HEK293 (cell line): Measurements from ENCODE around the gene DR1.

Source experiments
- HOXA7 ChIP-seq: sonication (generic); formaldehyde crosslinking; IDR thresholded peaks from 2 replicates; pipeline ENCODE4 v1.8.1; 2022; ENCODE audit warnings: missing genetic modification reagents, borderline replicate concordance
- YY1 ChIP-seq: fragments of 450-650 bp; formaldehyde crosslinking; IDR thresholded peaks from 2 replicates; pipeline ENCODE4 v1.5.1; 2018; ENCODE audit warnings: missing biosample characterization, missing genetic modification characterization
- ZBTB8A ChIP-seq: fragments of 450-650 bp; formaldehyde crosslinking; IDR thresholded peaks from 2 replicates; pipeline ENCODE4 v1.5.1; 2016; ENCODE audit warnings: missing biosample characterization, missing genetic modification characterization
- ZNF157 ChIP-seq: fragments of 450-650 bp; formaldehyde crosslinking; IDR thresholded peaks from 2 replicates; pipeline ENCODE4 v1.5.1; 2016; ENCODE audit warnings: missing biosample characterization, missing genetic modification characterization
- ZNF169 ChIP-seq: fragments of 450-650 bp; formaldehyde crosslinking; IDR thresholded peaks from 2 replicates; pipeline ENCODE4 v1.5.1; 2016; ENCODE audit warnings: missing biosample characterization, missing genetic modification characterization
- ZNF175 ChIP-seq: fragments of 450-650 bp; formaldehyde crosslinking; IDR thresholded peaks from 2 replicates; pipeline ENCODE4 v1.5.1; 2016; ENCODE audit warnings: missing biosample characterization, missing genetic modification characterization
- ZNF184 ChIP-seq: fragments of 450-650 bp; IDR thresholded peaks from 2 replicates; pipeline ENCODE4 v1.5.1; 2018; ENCODE audit warnings: missing biosample characterization, mild to moderate bottlenecking, missing genetic modification characterization
- ZNF214 ChIP-seq: fragments of 450-650 bp; formaldehyde crosslinking; IDR thresholded peaks from 2 replicates; pipeline ENCODE4 v1.5.1; 2017; ENCODE audit warnings: missing biosample characterization, mild to moderate bottlenecking, missing genetic modification characterization, borderline replicate concordance
- ZNF248 ChIP-seq: fragments of 450-650 bp; formaldehyde crosslinking; IDR thresholded peaks from 2 replicates; pipeline ENCODE4 v1.5.1; 2017; ENCODE audit warnings: missing biosample characterization, missing genetic modification characterization
- ZNF324 ChIP-seq: fragments of 450-650 bp; formaldehyde crosslinking; IDR thresholded peaks from 2 replicates; pipeline ENCODE4 v1.5.1; 2016; ENCODE audit warnings: missing biosample characterization, missing genetic modification characterization
- ZNF354C ChIP-seq: fragments of 450-650 bp; formaldehyde crosslinking; IDR thresholded peaks from 2 replicates; pipeline ENCODE4 v1.5.1; 2016; ENCODE audit warnings: missing biosample characterization, missing genetic modification characterization, low read depth, borderline replicate concordance
- ZNF561 ChIP-seq: fragments of 450-650 bp; IDR thresholded peaks from 2 replicates; pipeline ENCODE4 v1.5.1; 2018; ENCODE audit warnings: missing biosample characterization, missing genetic modification characterization, borderline replicate concordance
- ZNF585B ChIP-seq: fragments of 450-650 bp; formaldehyde crosslinking; IDR thresholded peaks from 2 replicates; pipeline ENCODE4 v1.5.1; 2016; ENCODE audit warnings: missing biosample characterization, missing genetic modification characterization
- ZNF623 ChIP-seq: fragments of 450-650 bp; formaldehyde crosslinking; IDR thresholded peaks from 2 replicates; pipeline ENCODE4 v1.5.1; 2016; ENCODE audit warnings: missing biosample characterization, missing genetic modification characterization
- ZNF654 ChIP-seq: fragments of 450-650 bp; formaldehyde crosslinking; IDR thresholded peaks from 2 replicates; pipeline ENCODE4 v1.5.1; 2016; ENCODE audit warnings: low read depth, missing biosample characterization, missing genetic modification characterization
- ZNF670 ChIP-seq: fragments of 450-650 bp; formaldehyde crosslinking; IDR thresholded peaks from 2 replicates; pipeline ENCODE4 v1.5.1; 2016; ENCODE audit warnings: missing biosample characterization, missing genetic modification characterization, low read depth
- ZNF777 ChIP-seq: fragments of 450-650 bp; formaldehyde crosslinking; IDR thresholded peaks from 2 replicates; pipeline ENCODE4 v1.5.1; 2017; ENCODE audit warnings: missing biosample characterization, missing genetic modification characterization, borderline replicate concordance
- TF ChIP-seq, protein P1 (sequence below): fragments of 450-650 bp; IDR thresholded peaks from 2 replicates; pipeline ENCODE4 v1.5.1; 2018; ENCODE audit warnings: missing biosample characterization, missing genetic modification characterization
- TF ChIP-seq, protein P2 (sequence below): fragments of 450-650 bp; formaldehyde crosslinking; IDR thresholded peaks from 2 replicates; pipeline ENCODE4 v1.5.1; 2016; ENCODE audit warnings: missing biosample characterization, missing genetic modification characterization
- TF ChIP-seq, protein P3 (sequence below): fragments of 450-650 bp; formaldehyde crosslinking; IDR thresholded peaks from 2 replicates; pipeline ENCODE4 v1.5.1; 2016; ENCODE audit warnings: missing biosample characterization, missing genetic modification characterization
- TF ChIP-seq, protein P4 (sequence below): fragments of 450-650 bp; IDR thresholded peaks from 2 replicates; pipeline ENCODE4 v1.5.1; 2018; ENCODE audit warnings: missing biosample characterization, mild to moderate bottlenecking, missing genetic modification characterization
- TF ChIP-seq, protein P5 (sequence below): fragments of 450-650 bp; formaldehyde crosslinking; IDR thresholded peaks from 2 replicates; pipeline ENCODE4 v1.5.1; 2016; ENCODE audit warnings: missing biosample characterization, missing genetic modification characterization
- TF ChIP-seq, protein P6 (sequence below): fragments of 450-650 bp; formaldehyde crosslinking; IDR thresholded peaks from 2 replicates; pipeline ENCODE4 v1.5.1; 2016; ENCODE audit warnings: missing biosample characterization, missing genetic modification characterization, borderline replicate concordance
- TF ChIP-seq, protein P7 (sequence below): fragments of 450-650 bp; formaldehyde crosslinking; IDR thresholded peaks from 2 replicates; pipeline ENCODE4 v1.5.1; 2017; ENCODE audit warnings: missing biosample characterization, mild to moderate bottlenecking, missing genetic modification characterization, moderate library complexity

DR1 gene

DNA sequence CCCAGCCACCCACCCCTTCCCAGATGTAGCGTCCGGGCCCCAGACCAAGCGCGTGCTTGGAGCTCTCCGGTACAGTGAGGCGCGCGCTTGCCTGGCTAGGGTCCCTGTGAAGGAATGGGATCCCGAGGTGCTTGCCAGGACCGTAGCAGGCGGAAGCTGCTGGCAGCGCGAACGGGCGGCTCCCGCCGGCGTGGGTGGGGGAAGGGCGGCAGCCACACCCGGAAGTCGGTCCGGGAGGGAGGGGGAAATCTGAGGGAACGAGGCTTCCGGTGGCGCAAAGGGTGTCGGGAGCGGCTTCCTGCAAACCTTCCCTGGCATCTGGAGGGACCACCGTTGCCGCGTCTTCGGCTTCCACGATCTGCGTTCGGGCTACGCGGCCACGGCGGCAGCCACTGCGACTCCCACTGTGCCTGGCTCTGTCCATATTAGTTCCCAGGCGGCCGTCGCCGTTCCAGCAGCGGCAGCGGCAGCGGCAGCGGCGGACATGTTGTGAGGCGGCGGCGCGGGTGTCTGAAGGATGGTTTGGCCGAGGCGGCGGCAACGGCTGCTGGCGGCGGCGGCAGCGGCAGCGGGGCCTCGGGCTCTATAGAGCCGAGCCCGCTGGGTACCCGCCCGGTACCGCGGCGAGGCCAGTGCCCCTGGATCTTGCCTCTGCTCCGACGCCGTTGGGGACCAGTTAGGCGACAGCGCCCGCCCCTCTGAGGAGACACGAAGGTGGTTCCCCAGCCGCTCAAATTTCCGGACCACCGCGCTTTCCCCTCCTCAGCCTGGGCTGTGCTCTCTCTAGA, at the start of gene DR1 (continued):
- TF ChIP-seq ZNF777 (tag by site-specific recombination) (no peak), ZNF248 (tag by site-specific recombination) (no peak), ZNF214 (tag by site-specific recombination) (no peak), ZNF670 (tag by site-specific recombination) (no peak), HOXA7 (CRISPR knock-in tag) (no peak), ZBTB8A (tag by site-specific recombination) (peak; percentile 54), ZNF561 (tag by site-specific recombination) (peak; percentile 22; the same call in 1 of the 2 replicates), ZNF175 (tag by site-specific recombination) (no peak), ZNF169 (tag by site-specific recombination) (no peak), ZNF324 (peak; percentile 93), ZNF623 (tag by site-specific recombination) (no peak), ZNF654 (no peak), ZNF157 (tag by site-specific recombination) (no peak), ZNF184 (tag by site-specific recombination) (0 out of 2 replicates have a peak, but pooled peaks have one; percentile 26), YY1 (tag by site-specific recombination) (peak; percentile 80), ZNF585B (tag by site-specific recombination) (no peak), ZNF354C (no peak)
- TF ChIP-seq, protein P1, sequence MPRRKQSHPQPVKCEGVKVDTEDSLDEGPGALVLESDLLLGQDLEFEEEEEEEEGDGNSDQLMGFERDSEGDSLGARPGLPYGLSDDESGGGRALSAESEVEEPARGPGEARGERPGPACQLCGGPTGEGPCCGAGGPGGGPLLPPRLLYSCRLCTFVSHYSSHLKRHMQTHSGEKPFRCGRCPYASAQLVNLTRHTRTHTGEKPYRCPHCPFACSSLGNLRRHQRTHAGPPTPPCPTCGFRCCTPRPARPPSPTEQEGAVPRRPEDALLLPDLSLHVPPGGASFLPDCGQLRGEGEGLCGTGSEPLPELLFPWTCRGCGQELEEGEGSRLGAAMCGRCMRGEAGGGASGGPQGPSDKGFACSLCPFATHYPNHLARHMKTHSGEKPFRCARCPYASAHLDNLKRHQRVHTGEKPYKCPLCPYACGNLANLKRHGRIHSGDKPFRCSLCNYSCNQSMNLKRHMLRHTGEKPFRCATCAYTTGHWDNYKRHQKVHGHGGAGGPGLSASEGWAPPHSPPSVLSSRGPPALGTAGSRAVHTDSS (tag by site-specific recombination): no peak
- TF ChIP-seq, protein P2, sequence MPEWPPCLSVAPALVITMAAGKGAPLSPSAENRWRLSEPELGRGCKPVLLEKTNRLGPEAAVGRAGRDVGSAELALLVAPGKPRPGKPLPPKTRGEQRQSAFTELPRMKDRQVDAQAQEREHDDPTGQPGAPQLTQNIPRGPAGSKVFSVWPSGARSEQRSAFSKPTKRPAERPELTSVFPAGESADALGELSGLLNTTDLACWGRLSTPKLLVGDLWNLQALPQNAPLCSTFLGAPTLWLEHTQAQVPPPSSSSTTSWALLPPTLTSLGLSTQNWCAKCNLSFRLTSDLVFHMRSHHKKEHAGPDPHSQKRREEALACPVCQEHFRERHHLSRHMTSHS (tag by site-specific recombination): no peak
- TF ChIP-seq, protein P3, sequence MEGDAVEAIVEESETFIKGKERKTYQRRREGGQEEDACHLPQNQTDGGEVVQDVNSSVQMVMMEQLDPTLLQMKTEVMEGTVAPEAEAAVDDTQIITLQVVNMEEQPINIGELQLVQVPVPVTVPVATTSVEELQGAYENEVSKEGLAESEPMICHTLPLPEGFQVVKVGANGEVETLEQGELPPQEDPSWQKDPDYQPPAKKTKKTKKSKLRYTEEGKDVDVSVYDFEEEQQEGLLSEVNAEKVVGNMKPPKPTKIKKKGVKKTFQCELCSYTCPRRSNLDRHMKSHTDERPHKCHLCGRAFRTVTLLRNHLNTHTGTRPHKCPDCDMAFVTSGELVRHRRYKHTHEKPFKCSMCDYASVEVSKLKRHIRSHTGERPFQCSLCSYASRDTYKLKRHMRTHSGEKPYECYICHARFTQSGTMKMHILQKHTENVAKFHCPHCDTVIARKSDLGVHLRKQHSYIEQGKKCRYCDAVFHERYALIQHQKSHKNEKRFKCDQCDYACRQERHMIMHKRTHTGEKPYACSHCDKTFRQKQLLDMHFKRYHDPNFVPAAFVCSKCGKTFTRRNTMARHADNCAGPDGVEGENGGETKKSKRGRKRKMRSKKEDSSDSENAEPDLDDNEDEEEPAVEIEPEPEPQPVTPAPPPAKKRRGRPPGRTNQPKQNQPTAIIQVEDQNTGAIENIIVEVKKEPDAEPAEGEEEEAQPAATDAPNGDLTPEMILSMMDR (tag by site-specific recombination): no peak; the same call in 1 of the 2 replicates
- TF ChIP-seq, protein P4, sequence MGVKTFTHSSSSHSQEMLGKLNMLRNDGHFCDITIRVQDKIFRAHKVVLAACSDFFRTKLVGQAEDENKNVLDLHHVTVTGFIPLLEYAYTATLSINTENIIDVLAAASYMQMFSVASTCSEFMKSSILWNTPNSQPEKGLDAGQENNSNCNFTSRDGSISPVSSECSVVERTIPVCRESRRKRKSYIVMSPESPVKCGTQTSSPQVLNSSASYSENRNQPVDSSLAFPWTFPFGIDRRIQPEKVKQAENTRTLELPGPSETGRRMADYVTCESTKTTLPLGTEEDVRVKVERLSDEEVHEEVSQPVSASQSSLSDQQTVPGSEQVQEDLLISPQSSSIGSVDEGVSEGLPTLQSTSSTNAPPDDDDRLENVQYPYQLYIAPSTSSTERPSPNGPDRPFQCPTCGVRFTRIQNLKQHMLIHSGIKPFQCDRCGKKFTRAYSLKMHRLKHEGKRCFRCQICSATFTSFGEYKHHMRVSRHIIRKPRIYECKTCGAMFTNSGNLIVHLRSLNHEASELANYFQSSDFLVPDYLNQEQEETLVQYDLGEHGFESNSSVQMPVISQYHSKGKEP (tag by site-specific recombination): no peak
- TF ChIP-seq, protein P5, sequence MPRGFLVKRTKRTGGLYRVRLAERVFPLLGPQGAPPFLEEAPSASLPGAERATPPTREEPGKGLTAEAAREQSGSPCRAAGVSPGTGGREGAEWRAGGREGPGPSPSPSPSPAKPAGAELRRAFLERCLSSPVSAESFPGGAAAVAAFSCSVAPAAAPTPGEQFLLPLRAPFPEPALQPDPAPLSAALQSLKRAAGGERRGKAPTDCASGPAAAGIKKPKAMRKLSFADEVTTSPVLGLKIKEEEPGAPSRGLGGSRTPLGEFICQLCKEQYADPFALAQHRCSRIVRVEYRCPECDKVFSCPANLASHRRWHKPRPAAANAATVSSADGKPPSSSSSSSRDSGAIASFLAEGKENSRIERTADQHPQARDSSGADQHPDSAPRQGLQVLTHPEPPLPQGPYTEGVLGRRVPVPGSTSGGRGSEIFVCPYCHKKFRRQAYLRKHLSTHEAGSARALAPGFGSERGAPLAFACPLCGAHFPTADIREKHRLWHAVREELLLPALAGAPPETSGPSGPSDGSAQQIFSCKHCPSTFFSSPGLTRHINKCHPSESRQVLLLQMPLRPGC (tag by site-specific recombination): peak; percentile 94
- TF ChIP-seq, protein P6, sequence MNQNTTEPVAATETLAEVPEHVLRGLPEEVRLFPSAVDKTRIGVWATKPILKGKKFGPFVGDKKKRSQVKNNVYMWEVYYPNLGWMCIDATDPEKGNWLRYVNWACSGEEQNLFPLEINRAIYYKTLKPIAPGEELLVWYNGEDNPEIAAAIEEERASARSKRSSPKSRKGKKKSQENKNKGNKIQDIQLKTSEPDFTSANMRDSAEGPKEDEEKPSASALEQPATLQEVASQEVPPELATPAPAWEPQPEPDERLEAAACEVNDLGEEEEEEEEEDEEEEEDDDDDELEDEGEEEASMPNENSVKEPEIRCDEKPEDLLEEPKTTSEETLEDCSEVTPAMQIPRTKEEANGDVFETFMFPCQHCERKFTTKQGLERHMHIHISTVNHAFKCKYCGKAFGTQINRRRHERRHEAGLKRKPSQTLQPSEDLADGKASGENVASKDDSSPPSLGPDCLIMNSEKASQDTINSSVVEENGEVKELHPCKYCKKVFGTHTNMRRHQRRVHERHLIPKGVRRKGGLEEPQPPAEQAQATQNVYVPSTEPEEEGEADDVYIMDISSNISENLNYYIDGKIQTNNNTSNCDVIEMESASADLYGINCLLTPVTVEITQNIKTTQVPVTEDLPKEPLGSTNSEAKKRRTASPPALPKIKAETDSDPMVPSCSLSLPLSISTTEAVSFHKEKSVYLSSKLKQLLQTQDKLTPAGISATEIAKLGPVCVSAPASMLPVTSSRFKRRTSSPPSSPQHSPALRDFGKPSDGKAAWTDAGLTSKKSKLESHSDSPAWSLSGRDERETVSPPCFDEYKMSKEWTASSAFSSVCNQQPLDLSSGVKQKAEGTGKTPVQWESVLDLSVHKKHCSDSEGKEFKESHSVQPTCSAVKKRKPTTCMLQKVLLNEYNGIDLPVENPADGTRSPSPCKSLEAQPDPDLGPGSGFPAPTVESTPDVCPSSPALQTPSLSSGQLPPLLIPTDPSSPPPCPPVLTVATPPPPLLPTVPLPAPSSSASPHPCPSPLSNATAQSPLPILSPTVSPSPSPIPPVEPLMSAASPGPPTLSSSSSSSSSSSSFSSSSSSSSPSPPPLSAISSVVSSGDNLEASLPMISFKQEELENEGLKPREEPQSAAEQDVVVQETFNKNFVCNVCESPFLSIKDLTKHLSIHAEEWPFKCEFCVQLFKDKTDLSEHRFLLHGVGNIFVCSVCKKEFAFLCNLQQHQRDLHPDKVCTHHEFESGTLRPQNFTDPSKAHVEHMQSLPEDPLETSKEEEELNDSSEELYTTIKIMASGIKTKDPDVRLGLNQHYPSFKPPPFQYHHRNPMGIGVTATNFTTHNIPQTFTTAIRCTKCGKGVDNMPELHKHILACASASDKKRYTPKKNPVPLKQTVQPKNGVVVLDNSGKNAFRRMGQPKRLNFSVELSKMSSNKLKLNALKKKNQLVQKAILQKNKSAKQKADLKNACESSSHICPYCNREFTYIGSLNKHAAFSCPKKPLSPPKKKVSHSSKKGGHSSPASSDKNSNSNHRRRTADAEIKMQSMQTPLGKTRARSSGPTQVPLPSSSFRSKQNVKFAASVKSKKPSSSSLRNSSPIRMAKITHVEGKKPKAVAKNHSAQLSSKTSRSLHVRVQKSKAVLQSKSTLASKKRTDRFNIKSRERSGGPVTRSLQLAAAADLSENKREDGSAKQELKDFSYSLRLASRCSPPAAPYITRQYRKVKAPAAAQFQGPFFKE: 0 out of 2 replicates have a peak, but pooled peaks have one; percentile 63
- TF ChIP-seq, protein P7, sequence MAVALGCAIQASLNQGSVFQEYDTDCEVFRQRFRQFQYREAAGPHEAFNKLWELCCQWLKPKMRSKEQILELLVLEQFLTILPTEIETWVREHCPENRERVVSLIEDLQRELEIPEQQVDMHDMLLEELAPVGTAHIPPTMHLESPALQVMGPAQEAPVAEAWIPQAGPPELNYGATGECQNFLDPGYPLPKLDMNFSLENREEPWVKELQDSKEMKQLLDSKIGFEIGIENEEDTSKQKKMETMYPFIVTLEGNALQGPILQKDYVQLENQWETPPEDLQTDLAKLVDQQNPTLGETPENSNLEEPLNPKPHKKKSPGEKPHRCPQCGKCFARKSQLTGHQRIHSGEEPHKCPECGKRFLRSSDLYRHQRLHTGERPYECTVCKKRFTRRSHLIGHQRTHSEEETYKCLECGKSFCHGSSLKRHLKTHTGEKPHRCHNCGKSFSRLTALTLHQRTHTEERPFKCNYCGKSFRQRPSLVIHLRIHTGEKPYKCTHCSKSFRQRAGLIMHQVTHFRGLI: no peak
